ENCODE results near the gene ZER1. TPM values are rescaled to one million over a fixed set of nuclear protein-coding genes. Genes with fewer than 3 reads are reported as not detected.
"Not testable (repeated sequence)": the region's sequence is repeated elsewhere in the genome, so short reads cannot be mapped to it uniquely, and the experiment has no call there.

The ZER1 gene
- total RNA-seq, 2 experiments from 2014 or later = 16.2 to 18.0 TPM

DNA sequence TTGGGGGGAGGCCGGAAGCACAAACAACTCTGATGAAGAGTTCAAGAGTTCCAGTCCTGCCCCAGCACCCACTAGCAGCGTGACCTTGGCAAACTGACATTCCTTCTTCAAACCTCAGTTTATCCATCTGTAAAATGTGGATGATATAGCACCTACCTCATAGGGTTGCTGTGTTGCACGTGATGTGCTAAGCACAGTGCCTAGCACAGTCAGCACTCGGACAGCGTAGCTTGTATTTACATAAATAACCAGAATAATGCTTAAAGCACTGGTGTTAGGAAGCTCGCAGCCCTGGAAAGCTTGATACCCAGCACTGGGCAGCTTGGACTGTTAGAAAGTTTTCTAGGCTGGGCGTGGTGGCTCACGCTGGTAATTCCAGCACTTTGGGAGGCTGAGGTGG is 64.3 kb downstream of the ZER1 start:
- DNase-seq = no peak
- H3K27ac Mint-ChIP-seq = no peak overlapping the region
- no peaks in the 10 kb centered on the region for H3K27me3 Mint-ChIP-seq
- intact Hi-C loops (cut with micrococcal nuclease) = no loop called here
- H3K4me3 Mint-ChIP-seq = no peak overlapping the region
- CTCF ChIA-PET = no interaction called here
- H3K9me3 Mint-ChIP-seq = no peaks in the 10 kb centered on the region
- H3K4me1 Mint-ChIP-seq (ENCODE audit: low read depth) = peaks cover 5% of the 10 kb centered on the region
- no peaks in the 10 kb centered on the region for H3K36me3 Mint-ChIP-seq
- POLR2A ChIA-PET = interaction anchor here (1.7 kb wide), 2 partner anchors 10 to 15 kb away, joined by 5 to 6 read pairs; no protein-coding TSS in a partner anchor

DNA sequence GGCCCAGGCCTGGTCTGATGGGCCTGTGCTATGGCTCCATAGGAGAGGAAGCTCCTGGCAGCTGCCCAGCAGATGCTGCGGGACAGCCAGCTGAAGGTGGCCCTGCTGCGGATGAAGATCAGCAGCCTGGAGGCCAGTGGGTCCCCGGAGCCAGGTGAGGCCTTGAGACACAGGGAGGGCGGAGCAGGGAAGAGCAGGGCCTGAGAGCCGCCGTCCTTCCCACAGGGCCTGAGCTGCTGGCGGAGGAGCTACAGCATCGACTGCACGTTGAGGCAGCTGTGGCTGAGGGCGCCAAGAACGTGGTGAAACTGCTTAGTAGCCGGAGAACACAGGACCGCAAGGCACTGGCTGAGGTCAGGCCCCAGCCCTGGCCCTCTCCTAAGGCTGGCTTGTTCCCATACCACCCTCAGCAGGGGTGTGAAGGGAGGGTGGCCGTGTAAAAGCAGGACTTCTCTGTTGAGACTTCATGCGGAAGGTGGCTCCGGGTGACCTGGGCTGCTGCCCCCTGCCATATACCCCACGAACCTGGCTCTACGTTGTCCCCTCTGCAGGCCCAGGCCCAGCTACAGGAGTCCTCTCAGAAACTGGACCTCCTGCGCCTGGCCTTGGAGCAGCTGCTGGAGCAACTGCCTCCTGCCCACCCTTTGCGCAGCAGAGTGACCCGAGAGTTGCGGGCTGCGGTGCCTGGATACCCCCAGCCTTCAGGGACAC is 64.9 kb downstream of the ZER1 start:
- H3K4me1 Mint-ChIP-seq (ENCODE audit: low read depth) = peaks cover 7% of the 10 kb centered on the region
- POLR2A ChIA-PET = interaction anchor here (1.7 kb wide), 2 partner anchors 9 to 16 kb away, joined by 5 to 6 read pairs; no protein-coding TSS in a partner anchor
- H3K4me3 Mint-ChIP-seq = no peak overlapping the region
- no peak for DNase-seq
- intact Hi-C loops (cut with micrococcal nuclease) = no loop called here
- no peaks in the 10 kb centered on the region for H3K36me3 Mint-ChIP-seq
- no peak overlapping the region for H3K27ac Mint-ChIP-seq
- no peaks in the 10 kb centered on the region for H3K27me3 Mint-ChIP-seq
- CTCF ChIA-PET = interaction anchor here (0.9 kb wide), 1 partner anchor 60 kb away, joined by 5 read pairs; no protein-coding TSS in a partner anchor
- no peaks in the 10 kb centered on the region for H3K9me3 Mint-ChIP-seq

DNA sequence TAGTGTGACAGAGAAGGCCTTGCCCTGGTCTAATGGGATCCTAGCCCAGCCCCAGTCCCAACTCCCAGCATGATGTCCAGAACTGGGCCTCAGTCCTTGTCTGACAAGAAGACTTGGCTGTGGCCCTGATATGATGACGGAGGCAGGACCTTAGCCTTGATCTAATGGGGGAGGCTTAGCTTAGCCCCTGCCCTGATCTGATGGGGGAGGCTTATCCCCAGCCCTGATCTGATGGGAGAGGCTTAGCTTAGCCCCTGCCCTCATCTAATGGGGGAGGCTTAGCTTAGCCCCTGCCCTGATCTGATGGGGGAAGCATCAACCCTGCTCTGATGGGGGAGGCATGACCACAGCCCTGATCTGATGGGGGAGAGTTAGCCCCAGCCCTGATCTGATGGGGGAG is 65.7 kb downstream of the ZER1 start:
- ChIA-PET POLR2A (interaction anchor here (1.7 kb wide), 1 partner anchor 9 kb away, joined by 6 read pairs; no protein-coding TSS in a partner anchor), CTCF (interaction anchor here (0.9 kb wide), 1 partner anchor 60 kb away, joined by 5 read pairs; no protein-coding TSS in a partner anchor)
- no peaks in the 10 kb centered on the region for H3K9me3 Mint-ChIP-seq
- DNase-seq = no peak
- H3K27me3 Mint-ChIP-seq = no peaks in the 10 kb centered on the region
- no peak overlapping the region for H3K4me3 Mint-ChIP-seq
- peaks cover 12% of the 10 kb centered on the region for H3K4me1 Mint-ChIP-seq (ENCODE audit: low read depth)
- H3K27ac Mint-ChIP-seq = no peak overlapping the region
- H3K36me3 Mint-ChIP-seq = no peaks in the 10 kb centered on the region
- intact Hi-C loops (cut with micrococcal nuclease) = no loop called here

DNA sequence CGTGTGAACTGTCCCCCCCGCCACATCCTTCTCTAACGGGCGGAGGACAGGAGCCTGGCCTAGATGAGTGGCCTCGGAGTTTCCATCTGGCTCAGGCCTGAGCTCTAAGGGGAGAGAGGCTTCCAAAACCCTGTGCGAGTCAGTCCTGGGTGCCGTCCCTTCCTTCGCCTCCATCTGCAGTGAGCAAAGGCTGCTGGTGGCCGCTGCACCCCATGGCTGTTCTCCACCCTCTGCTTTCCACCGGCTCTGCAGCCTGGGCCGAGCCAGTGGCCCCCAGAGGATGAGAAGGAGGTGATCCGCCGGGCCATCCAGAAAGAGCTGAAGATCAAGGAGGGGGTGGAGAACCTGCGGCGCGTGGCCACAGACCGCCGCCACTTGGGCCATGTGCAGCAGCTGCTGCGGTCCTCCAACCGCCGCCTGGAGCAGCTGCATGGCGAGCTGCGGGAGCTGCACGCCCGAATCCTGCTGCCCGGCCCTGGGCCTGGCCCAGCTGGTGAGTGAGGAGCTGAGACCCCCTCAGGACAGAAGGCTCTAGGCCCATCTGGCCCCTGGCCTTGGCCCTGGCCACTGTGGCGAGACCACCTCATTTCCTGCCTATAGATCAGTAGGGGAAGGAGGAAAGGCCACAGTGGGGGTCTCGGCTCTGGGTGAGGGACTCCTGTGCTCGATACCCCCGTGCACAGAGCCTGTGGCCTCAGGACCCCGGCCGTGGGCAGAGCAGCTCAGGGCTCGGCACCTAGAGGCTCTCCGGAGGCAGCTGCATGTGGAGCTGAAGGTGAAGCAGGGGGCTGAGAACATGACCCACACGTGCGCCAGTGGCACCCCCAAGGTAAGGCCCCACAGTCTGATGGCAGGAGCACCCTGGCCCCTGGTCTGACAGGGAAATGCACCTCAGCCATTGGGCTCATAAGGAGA is 66.4 kb downstream of the ZER1 start:
- peaks cover 12% of the 10 kb centered on the region for H3K4me1 Mint-ChIP-seq (ENCODE audit: low read depth)
- H3K27me3 Mint-ChIP-seq = no peaks in the 10 kb centered on the region
- no peaks in the 10 kb centered on the region for H3K9me3 Mint-ChIP-seq
- ChIA-PET CTCF (interaction anchor here (1.0 kb wide), 1 partner anchor 427 kb away, joined by 3 read pairs; no protein-coding TSS in a partner anchor), POLR2A (no interaction called here)
- no peaks in the 10 kb centered on the region for H3K36me3 Mint-ChIP-seq
- no peak overlapping the region for H3K27ac Mint-ChIP-seq
- no peak overlapping the region for H3K4me3 Mint-ChIP-seq
- no peak for DNase-seq
- intact Hi-C loops (cut with micrococcal nuclease) = no loop called here

DNA sequence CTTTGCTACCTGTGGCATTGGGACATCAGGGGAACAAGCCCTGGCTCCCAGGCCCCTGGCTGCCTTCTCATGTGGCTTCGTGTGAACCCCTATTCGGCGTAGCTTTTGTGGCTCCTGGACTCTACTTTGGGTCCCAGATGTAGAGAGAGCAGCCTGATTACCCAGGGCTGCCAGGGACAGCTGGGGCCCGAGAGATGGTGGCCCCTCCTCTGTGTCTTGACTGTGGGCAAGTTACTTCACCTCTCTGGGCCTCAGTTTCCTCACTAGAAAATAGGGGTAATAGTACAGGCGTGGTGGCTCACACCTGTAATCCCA is 67.4 kb downstream of the ZER1 start:
- DNase-seq = no peak
- ChIA-PET CTCF (no interaction called here), POLR2A (no interaction called here)
- H3K27me3 Mint-ChIP-seq = no peaks in the 10 kb centered on the region
- peaks cover 12% of the 10 kb centered on the region for H3K4me1 Mint-ChIP-seq (ENCODE audit: low read depth)
- no peaks in the 10 kb centered on the region for H3K9me3 Mint-ChIP-seq
- no peaks in the 10 kb centered on the region for H3K36me3 Mint-ChIP-seq
- intact Hi-C loops (cut with micrococcal nuclease) = loop anchor here (5.0 kb wide), 2 partner anchors 47 to 113 kb away; partner anchors contain the start of genes DYNC2I2 and ENDOG
- no peak overlapping the region for H3K4me3 Mint-ChIP-seq
- H3K27ac Mint-ChIP-seq = no peak overlapping the region

DNA sequence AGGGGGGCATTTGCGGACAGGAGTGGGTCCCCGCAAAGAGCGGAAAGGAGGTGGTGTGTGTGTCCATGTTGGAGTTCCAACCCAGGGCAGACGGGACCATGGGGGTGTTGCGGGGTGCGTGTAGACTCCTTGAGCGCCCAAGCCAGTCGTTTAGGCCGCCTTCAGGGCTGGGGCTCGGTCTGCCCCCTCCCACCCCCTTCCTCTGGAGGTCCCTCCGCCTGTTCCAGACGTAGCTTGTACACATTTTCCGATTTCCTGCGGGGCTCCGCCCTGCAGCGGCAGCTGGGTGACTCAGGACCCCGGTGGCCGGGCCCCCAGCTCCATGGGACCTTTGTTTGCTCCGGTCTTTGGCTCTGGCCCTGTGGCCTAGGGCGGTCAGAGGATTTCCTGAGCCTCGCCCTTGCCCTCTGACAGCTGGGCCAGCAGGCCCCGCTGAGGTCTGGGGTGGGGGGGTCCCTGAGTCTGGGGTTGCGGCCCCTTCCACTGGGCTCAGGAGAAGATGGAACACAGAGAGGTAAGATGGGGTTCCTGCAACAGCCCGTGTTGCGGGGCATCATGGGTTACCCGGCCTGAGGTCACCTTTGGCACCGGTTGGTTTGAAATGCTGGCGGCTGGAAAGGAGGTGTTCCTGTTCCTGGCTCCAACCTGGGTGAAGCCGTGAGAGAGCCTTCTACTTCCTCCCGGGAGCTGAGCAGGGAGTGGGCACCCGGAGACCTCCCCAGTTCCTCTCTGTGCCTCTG is 67.9 kb downstream of the ZER1 start:
- Mint-ChIP-seq H3K9me3 (no peaks in the 10 kb centered on the region), H3K4me3 (peak overlapping the region; percentile 73), H3K36me3 (no peaks in the 10 kb centered on the region), H3K27me3 (no peaks in the 10 kb centered on the region), H3K4me1 (ENCODE audit: low read depth) (peaks cover 12% of the 10 kb centered on the region), H3K27ac (peak overlapping the region; percentile 33)
- DNase-seq = no peak
- ChIA-PET CTCF (no interaction called here), POLR2A (no interaction called here)
- intact Hi-C loops (cut with micrococcal nuclease) = loop anchor here (2.0 to 5.0 kb wide), 3 partner anchors 19 to 114 kb away; partner anchors contain the start of genes DYNC2I2 and ENDOG

DNA sequence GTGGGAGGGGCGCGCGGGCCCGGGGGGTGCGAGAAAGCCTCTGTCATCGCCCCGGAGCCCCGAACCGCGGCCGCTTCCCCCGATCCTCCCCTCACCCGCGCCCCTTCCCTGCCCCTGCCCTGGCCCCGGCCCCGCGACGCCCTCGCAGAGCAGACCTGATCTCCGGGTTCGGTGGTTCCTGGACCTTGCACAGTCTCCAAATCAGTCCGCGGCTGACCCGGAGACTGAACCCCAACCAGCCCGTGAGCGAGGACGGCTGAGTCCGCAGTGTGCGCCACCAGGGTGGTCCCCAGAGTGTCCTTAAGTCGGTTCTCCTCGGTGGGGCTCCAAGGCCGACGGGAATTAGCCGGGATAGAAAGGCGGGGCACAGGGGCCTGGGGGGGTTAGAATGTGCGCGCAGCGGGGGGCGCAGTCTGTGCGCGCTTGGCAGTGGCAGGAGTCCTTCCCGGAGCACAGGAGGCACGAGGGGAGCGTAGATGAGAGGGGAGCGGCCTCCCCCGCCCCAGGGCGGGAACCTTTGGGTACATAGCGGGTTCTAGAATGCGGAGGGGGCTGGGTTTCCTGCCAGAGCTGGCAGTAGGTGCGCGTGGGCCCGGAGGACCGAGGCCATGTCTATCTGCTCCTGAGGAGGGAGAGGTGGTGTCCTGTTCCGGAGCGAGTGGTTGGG is 68.6 kb downstream of the ZER1 start:
- DNase-seq = peak; percentile 32
- H3K27me3 Mint-ChIP-seq = no peaks in the 10 kb centered on the region
- H3K36me3 Mint-ChIP-seq = no peaks in the 10 kb centered on the region
- peaks cover 12% of the 10 kb centered on the region for H3K4me1 Mint-ChIP-seq (ENCODE audit: low read depth)
- intact Hi-C loops (cut with micrococcal nuclease) = loop anchor here (1.0 to 5.0 kb wide), 4 partner anchors 13 to 114 kb away; partner anchors contain the start of genes DYNC2I2 and ENDOG
- peak overlapping the region; percentile 33 for H3K27ac Mint-ChIP-seq
- H3K9me3 Mint-ChIP-seq = no peaks in the 10 kb centered on the region
- POLR2A ChIA-PET = no interaction called here
- CTCF ChIA-PET = no interaction called here
- H3K4me3 Mint-ChIP-seq = peak overlapping the region; percentile 73

DNA sequence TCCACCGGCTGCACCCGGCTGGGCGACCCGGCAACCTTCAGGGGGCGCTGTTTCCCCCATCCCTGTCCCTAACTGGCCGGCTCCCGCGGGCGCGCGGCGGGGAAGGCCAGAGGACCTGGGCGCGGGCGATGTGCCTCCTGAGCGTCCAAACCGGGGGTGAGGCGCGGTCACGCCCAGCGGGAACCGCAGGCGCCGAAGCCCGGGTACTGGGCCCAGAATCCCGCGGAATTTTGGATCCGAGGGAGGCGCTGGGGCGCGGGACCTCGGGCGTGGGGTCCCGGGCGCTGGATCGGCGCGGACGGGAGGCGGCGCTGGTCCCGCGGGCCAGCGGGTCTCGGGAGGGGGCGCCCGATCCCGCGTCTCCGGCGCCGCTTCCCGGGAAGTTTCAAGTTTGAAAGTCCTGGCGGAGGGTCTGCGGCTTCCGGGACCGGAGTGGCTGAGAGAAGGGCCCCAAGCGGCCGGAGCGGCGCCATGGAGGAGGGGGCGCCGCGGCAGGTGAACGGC is 69.2 kb downstream of the ZER1 start, which contains the start of gene PKN3:
Gene PKN3, plus strand, starts transcription at position 59 of the 504 bp plus-strand sequence. Its CDS starts 413 bp downstream, at position 472.
- H3K9me3 Mint-ChIP-seq = no peaks in the 10 kb centered on the region
- POLR2A ChIA-PET = interaction anchor here (0.5 to 1.4 kb wide), 3 partner anchors 13 to 1095 kb away, joined by 3 to 9 read pairs (median 5); partner anchors contain the start of gene SET
- CTCF ChIA-PET = interaction anchor here (0.5 to 1.3 kb wide), 26 partner anchors 10 to 378 kb away, joined by 3 to 20 read pairs (median 3); partner anchors contain the start of genes DOLPP1, ENDOG and ZDHHC12
- no peaks in the 10 kb centered on the region for H3K27me3 Mint-ChIP-seq
- peak; percentile 91 for DNase-seq
- H3K27ac Mint-ChIP-seq = peak within 1 kb of the TSS; percentile 50
- peaks cover 12% of the 10 kb centered on the region for H3K4me1 Mint-ChIP-seq (ENCODE audit: low read depth)
- H3K36me3 Mint-ChIP-seq = no peaks in the 10 kb centered on the region
- intact Hi-C loops (cut with micrococcal nuclease) = loop anchor here (1.0 to 5.0 kb wide), 4 partner anchors 12 to 115 kb away; partner anchors contain the start of genes DYNC2I2 and ENDOG
- H3K4me3 Mint-ChIP-seq = peak within 1 kb of the TSS; percentile 73

DNA sequence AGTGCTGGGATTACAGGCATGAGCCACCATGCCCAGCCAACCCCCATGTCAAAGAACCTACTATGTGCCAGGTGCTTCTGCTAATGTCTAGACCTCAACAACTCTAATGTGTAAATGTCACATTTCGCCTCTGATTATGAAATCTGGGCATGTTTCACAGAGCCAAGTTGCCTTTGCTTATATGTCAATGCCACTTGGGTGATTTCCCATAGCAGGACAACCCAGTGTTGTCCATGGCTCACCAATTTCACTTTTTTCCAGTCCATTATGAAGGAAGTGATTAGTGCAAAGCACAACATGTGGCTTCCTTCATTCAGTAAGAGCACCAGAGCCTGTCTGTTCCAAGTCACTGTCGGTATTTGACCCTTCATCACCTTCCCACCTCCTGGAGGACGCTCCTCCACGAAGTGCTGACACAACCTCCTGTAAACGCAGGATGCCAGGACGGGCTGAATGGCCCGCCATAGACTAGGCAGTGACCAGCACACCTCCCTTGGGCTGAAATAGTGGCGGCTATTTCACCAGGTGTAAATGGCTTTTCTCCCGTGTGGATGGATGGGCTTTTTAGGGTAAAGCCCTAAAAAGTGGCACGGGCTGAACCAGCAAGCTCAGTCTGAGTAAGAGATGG is 70.4 kb downstream of the ZER1 start:
- intact Hi-C loops (cut with micrococcal nuclease) = loop anchor here (5.0 kb wide), 2 partner anchors 44 to 116 kb away; partner anchors contain the start of genes DYNC2I2 and ENDOG
- H3K9me3 Mint-ChIP-seq = no peaks in the 10 kb centered on the region
- no peak overlapping the region for H3K27ac Mint-ChIP-seq
- no peak for DNase-seq
- peak overlapping the region; percentile 37 for H3K4me3 Mint-ChIP-seq
- ChIA-PET POLR2A (interaction anchor here (1.0 to 1.4 kb wide), 3 partner anchors 12 to 17 kb away, joined by 3 to 9 read pairs (median 3); partner anchors contain the start of gene SET), CTCF (interaction anchor here (0.7 to 1.5 kb wide), 7 partner anchors 16 to 70 kb away, joined by 3 to 20 read pairs (median 4); partner anchors contain the start of gene ZDHHC12)
- H3K36me3 Mint-ChIP-seq = peaks cover 6% of the 10 kb centered on the region
- H3K27me3 Mint-ChIP-seq = no peaks in the 10 kb centered on the region
- peaks cover 12% of the 10 kb centered on the region for H3K4me1 Mint-ChIP-seq (ENCODE audit: low read depth)

DNA sequence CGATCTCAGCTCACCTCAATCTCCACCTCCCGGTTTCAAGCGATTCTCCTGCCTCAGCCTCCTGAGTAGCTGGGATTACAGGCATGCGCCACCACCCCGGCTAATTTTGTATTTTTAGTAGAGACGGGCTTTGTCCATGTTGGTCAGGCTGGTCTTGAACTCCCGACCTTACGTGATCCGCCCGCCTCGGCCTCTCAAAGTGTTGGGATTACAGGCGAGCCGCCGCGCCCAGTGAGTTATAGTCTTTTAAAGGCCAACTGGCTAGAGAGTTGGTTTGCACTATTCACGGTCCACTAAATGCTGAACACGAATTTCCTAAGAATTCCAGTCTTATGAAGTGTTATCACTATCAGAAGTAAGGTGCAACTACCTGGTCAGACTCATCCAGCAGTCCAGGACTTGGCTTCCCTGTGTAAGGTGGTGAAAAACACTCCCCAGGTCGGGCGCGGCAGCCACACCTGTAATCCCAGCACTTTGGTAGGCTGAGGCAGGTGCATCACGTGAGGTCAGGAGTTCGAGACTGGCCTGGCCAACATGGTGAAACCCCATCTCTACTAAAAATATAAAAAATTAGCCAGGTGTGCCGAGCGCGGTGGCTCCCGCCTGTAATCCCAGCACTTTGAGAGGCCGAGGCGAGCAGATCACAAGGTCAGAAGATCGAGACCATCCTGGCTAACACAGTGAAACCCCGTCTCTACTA is 72.5 kb downstream of the ZER1 start:
- not testable (repeated sequence) for DNase-seq, H3K4me3 Mint-ChIP-seq

More for the DNA sequence above, 72.5 kb downstream of the ZER1 start:
- POLR2A ChIA-PET; H3K9me3 Mint-ChIP-seq; intact Hi-C loops (cut with micrococcal nuclease); H3K27ac Mint-ChIP-seq; H3K27me3 Mint-ChIP-seq: not testable (repeated sequence)
- Mint-ChIP-seq H3K4me1 (ENCODE audit: low read depth) (peaks cover 12% of the 10 kb centered on the region), H3K36me3 (peaks cover 14% of the 10 kb centered on the region)
- CTCF ChIA-PET = interaction anchor here (1.7 kb wide), 1 partner anchor 14 kb away, joined by 4 read pairs; no protein-coding TSS in a partner anchor
